Measurements from ENCODE around the gene COL18A1. TPM values are rescaled to one million over a fixed set of nuclear protein-coding genes. Genes with fewer than 3 reads are reported as not detected.

The COL18A1 gene
- total and polyA plus RNA-seq, 11 donors = 31.7 to 109 (median 59.0) TPM

- H3K27me3 ChIP-seq = no peaks in the 10 kb centered on the region
- no peak overlapping the region for H3K4me3 ChIP-seq
- H3K4me1 ChIP-seq = peaks cover 0 to 43% (median 10%) of the 10 kb centered on the region in 12 donors
- ATAC-seq = no peak
- TF ChIP-seq POLR2A (IDR thresholded peaks at IDR 0.05) (no peak), CTCF (IDR thresholded peaks at IDR 0.05) (no peak)
- intact Hi-C loops (cut with DNase I) = no loop called here
- WGBS, 4 donors = 91 to 95% (median 92%) methylated on average over 8 to 35 of the region's 35 CpGs
- peak in 1 of 5 donors; percentile 62 for DNase-seq
- H3K9me3 ChIP-seq = no peaks in the 10 kb centered on the region
- no peak overlapping the region for H3K27ac ChIP-seq
- peaks cover 0 to 72% (median 43%) of the 10 kb centered on the region in 9 donors for H3K36me3 ChIP-seq
Observed at GRCh38 chr21:45480701-45481500, 75.9 kb downstream of the COL18A1 start.

GRCh38 chr21:45481566-45481965 is 76.6 kb downstream of the COL18A1 start:
- DNase-seq = peak in 1 of 5 donors; percentile 58
- H3K27me3 ChIP-seq = no peaks in the 10 kb centered on the region
- 93 to 96% (median 94%) methylated on average over 14 to 16 of the region's 16 CpGs; no CpG with 5 or more reads in 1 of the 4 donors for WGBS, 4 donors
- intact Hi-C loops (cut with DNase I) = no loop called here
- peaks cover 0 to 43% (median 10%) of the 10 kb centered on the region in 12 donors for H3K4me1 ChIP-seq
- H3K4me3 ChIP-seq = no peak overlapping the region
- H3K36me3 ChIP-seq = peaks cover 0 to 67% (median 40%) of the 10 kb centered on the region in 9 donors
- no peak overlapping the region for H3K27ac ChIP-seq
- ATAC-seq = no peak
- no peak for TF ChIP-seq CTCF (IDR thresholded peaks at IDR 0.05)
- TF ChIP-seq POLR2A (IDR thresholded peaks at IDR 0.05) = no peak
- no peaks in the 10 kb centered on the region for H3K9me3 ChIP-seq

GRCh38 chr21:45481977-45482898 is 77.3 kb downstream of the COL18A1 start:
- intact Hi-C loops (cut with DNase I) = no loop called here
- H3K27ac ChIP-seq = peak overlapping the region in 3 of 12 donors; percentile 13 to 85 (median 17)
- ATAC-seq = no peak
- no peak for TF ChIP-seq POLR2A (IDR thresholded peaks at IDR 0.05)
- no peak for TF ChIP-seq CTCF (IDR thresholded peaks at IDR 0.05)
- H3K4me1 ChIP-seq = peaks cover 0 to 40% (median 10%) of the 10 kb centered on the region in 12 donors
- no peaks in the 10 kb centered on the region for H3K9me3 ChIP-seq
- whole genome bisulfite sequencing, 4 donors = 92 to 95% (median 94%) methylated on average over 27 to 33 of the region's 33 CpGs
- H3K4me3 ChIP-seq = peak overlapping the region in 1 of 12 donors; percentile 47
- peak in 1 of 5 donors; percentile 62 for DNase-seq
- peaks cover 0 to 71% (median 45%) of the 10 kb centered on the region in 9 donors for H3K36me3 ChIP-seq
- H3K27me3 ChIP-seq = no peaks in the 10 kb centered on the region
